ENCODE data around the gene KCNIP4.

GRCh38 chr4:21815651-21816377, 132.8 kb downstream of the KCNIP4 start:
- TF ChIP-seq POLR2AphosphoS5 (IDR thresholded peaks at IDR 0.05; ENCODE audit: borderline replicate concordance, low read depth, low read length) (no peak), EZH2 (IDR thresholded peaks at IDR 0.05) (no peak)
